Activated B cell treated with CpG ODN at 0.5 μM for 24 hours (primary cell): ENCODE data around the gene FKBP6. TPM values are rescaled to one million over a fixed set of nuclear protein-coding genes. Genes with fewer than 3 reads are reported as not detected.
"Not testable (repeated sequence)": the region's sequence is repeated elsewhere in the genome, so short reads cannot be mapped to it uniquely, and the experiment has no call there.

ENCODE experiments used
- ATAC-seq: fragments of 200-7000 bp; cut with Tn5 transposase; one replicate; pipeline ENCODE4 v1.10.0; 2021; ENCODE audit warnings: low read depth, mild to moderate bottlenecking, moderate library complexity
- CTCF ChIA-PET: fragments of 350-600 bp; sonication (Branson Sonifier 250); formaldehyde crosslinking; loops from one replicate; lab custom pipeline; 2021; ENCODE audit warnings: antibody characterized with exemption; lab: Charles Lee
- POLR2A ChIA-PET: fragments of 350-600 bp; sonication (Branson Sonifier 250); formaldehyde crosslinking; loops from one replicate; lab custom pipeline; 2021; ENCODE audit warnings: antibody characterized with exemption; lab: Charles Lee
- DNase-seq: peaks from one replicate; pipeline ENCODE4 v3.0.0; 2022
- H3K27ac Mint-ChIP-seq: one replicate; pipeline ENCODE4 v1.8.0; 2020; ENCODE audit warnings: mixed read lengths
- H3K27me3 Mint-ChIP-seq: one replicate; pipeline ENCODE4 v1.8.0; 2021; ENCODE audit warnings: mixed read lengths
- H3K36me3 Mint-ChIP-seq: one replicate; pipeline ENCODE4 v1.8.0; 2021; ENCODE audit warnings: low read depth, mixed read lengths
- H3K4me1 Mint-ChIP-seq: one replicate; pipeline ENCODE4 v1.8.0; 2021; ENCODE audit warnings: mixed read lengths
- H3K4me3 Mint-ChIP-seq: one replicate; pipeline ENCODE4 v1.8.0; 2020; ENCODE audit warnings: mild to moderate bottlenecking, mixed read lengths
- H3K9me3 Mint-ChIP-seq: one replicate; pipeline ENCODE4 v1.8.0; 2020; ENCODE audit warnings: mixed read lengths
- intact Hi-C: fragments of 100-400 bp; cut with micrococcal nuclease; formaldehyde crosslinking; loops from one replicate; pipeline ENCODE4 v1.15.1; 2024
- total RNA-seq: library from RNA; stranded (reverse); gene quantifications from 2 replicates; pipeline ENCODE4 v1.2.3, GENCODE V29; 2022
- TF ChIP-seq, protein P1 (sequence below): fragments of 200-600 bp; IDR thresholded peaks from one replicate; pipeline ENCODE4 v1.8.0; 2022; ENCODE audit warnings: antibody characterized with exemption, mild to moderate bottlenecking

Gene FKBP6
- total RNA-seq, 1 donor from 2014 or later, result not detected

GRCh38 chr7:73373741-73374140 is 45.8 kb downstream of the FKBP6 start:
- H3K4me1 Mint-ChIP-seq, result peaks cover 1% of the 10 kb centered on the region
- ChIA-PET POLR2A (no interaction called here), CTCF (no interaction called here)
- peaks cover 26% of the 10 kb centered on the region for H3K27me3 Mint-ChIP-seq
- no peaks in the 10 kb centered on the region for H3K9me3 Mint-ChIP-seq
- intact Hi-C loops, result no loop called here
- no peak overlapping the region for H3K4me3 Mint-ChIP-seq
- H3K27ac Mint-ChIP-seq, result no peak overlapping the region
- ATAC-seq (no peak), DNase-seq (no peak)
- TF ChIP-seq, protein P1, sequence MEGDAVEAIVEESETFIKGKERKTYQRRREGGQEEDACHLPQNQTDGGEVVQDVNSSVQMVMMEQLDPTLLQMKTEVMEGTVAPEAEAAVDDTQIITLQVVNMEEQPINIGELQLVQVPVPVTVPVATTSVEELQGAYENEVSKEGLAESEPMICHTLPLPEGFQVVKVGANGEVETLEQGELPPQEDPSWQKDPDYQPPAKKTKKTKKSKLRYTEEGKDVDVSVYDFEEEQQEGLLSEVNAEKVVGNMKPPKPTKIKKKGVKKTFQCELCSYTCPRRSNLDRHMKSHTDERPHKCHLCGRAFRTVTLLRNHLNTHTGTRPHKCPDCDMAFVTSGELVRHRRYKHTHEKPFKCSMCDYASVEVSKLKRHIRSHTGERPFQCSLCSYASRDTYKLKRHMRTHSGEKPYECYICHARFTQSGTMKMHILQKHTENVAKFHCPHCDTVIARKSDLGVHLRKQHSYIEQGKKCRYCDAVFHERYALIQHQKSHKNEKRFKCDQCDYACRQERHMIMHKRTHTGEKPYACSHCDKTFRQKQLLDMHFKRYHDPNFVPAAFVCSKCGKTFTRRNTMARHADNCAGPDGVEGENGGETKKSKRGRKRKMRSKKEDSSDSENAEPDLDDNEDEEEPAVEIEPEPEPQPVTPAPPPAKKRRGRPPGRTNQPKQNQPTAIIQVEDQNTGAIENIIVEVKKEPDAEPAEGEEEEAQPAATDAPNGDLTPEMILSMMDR, result no peak
- H3K36me3 Mint-ChIP-seq, result no peaks in the 10 kb centered on the region

DNA sequence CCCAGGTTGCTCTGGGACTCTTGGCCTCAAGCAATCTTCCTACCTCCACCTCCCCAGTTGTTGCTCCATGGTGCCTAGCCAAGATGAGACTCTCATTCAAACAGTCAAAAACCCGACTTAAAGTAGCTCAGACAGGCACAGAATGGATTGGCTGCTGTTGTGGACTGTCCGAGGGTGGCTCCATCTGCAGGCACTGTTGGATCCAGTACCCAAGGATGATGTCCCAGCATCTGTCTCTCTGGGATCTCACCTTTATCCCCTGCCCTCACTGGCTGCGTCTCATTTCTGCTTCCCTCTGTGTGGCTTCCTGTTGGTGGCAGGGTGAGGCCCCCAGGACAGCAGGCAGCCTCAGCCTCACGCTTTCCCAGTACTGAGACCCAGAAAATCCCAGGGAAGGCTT is 48.3 kb downstream of the FKBP6 start:
- ATAC-seq, H3K36me3 Mint-ChIP-seq, H3K4me1 Mint-ChIP-seq, intact Hi-C loops, CTCF ChIA-PET, H3K27ac Mint-ChIP-seq, POLR2A ChIA-PET, DNase-seq, H3K4me3 Mint-ChIP-seq, H3K9me3 Mint-ChIP-seq: not testable (repeated sequence)
- H3K27me3 Mint-ChIP-seq, result peaks cover 29% of the 10 kb centered on the region

DNA sequence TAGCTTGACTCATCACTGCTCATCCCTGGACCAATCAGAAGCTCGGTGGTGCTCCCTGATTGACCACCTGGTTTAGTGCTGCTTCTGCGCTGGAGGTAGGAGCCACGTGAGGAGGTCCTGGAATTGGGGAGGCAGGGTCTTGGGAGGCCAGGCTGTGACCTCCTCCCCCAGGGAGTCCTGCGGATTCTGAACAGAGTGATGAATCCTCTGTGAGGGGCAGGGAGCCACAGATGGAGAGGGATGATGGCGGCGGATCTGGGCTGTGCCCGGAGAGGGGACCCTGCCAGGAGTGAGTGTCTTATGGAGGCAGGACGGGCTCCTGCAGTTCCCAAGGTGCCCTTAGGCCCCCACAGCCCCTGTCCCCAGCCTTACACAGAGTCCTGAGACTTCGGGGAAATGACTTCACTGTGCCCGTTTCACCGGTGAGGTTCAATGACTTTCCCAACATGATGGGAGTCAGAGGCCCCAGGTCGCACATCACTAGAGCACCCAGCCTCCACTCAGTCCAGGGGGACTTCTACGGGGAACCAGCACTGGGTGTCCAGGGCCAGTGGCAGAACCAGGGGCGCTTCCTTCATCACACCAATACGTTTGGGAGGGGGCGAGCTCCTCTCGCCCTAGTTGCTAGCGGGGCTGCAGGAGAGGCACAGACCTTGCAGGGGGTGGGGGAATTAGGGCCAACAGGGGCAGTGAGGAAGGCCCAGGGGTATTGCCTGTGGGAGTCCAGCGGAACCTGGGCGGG is 48.9 kb downstream of the FKBP6 start:
- peaks cover 1% of the 10 kb centered on the region for H3K4me1 Mint-ChIP-seq
- POLR2A ChIA-PET, result no interaction called here
- TF ChIP-seq, protein P1, result no peak
- H3K36me3 Mint-ChIP-seq, result no peaks in the 10 kb centered on the region
- ATAC-seq (no peak), DNase-seq (no peak)
- no peaks in the 10 kb centered on the region for H3K9me3 Mint-ChIP-seq
- no peak overlapping the region for H3K4me3 Mint-ChIP-seq
- intact Hi-C loops, result no loop called here
- CTCF ChIA-PET, result no interaction called here
- H3K27me3 Mint-ChIP-seq, result peaks cover 29% of the 10 kb centered on the region
- H3K27ac Mint-ChIP-seq, result no peak overlapping the region

GRCh38 chr7:73377413-73378200 is 49.6 kb downstream of the FKBP6 start:
- ATAC-seq, H3K9me3 Mint-ChIP-seq, CTCF ChIA-PET, POLR2A ChIA-PET, DNase-seq, intact Hi-C loops, H3K27ac Mint-ChIP-seq, H3K4me1 Mint-ChIP-seq, H3K4me3 Mint-ChIP-seq, H3K36me3 Mint-ChIP-seq: not testable (repeated sequence)
- H3K27me3 Mint-ChIP-seq, result peaks cover 29% of the 10 kb centered on the region

- CTCF ChIA-PET, result no interaction called here
- Mint-ChIP-seq H3K36me3 (peaks cover 5% of the 10 kb centered on the region), H3K9me3 (peaks cover 12% of the 10 kb centered on the region), H3K27me3 (peaks cover 7% of the 10 kb centered on the region), H3K4me1 (no peaks in the 10 kb centered on the region), H3K4me3 (no peak overlapping the region), H3K27ac (no peak overlapping the region)
- intact Hi-C loops, result no loop called here
- DNase-seq (no peak), ATAC-seq (no peak)
- TF ChIP-seq, protein P1, result no peak
- POLR2A ChIA-PET, result no interaction called here
These were observed 55.1 kb downstream of the FKBP6 start for GRCh38 chr7:73382934-73383503.
